ENCODE measurements around the gene CD247. TPM values are rescaled to one million over a fixed set of nuclear protein-coding genes. Genes with fewer than 3 reads are reported as not detected.
A peak's percentile ranks its signal among the peaks of the same experiment; 100 is the strongest.

The CD247 gene
- total and polyA plus RNA-seq, 2 donors from 2014 or later, result 1.8 to 7.7 TPM

GRCh38 chr1:167554028-167554779 is 35.9 kb upstream of the CD247 start:
- no peaks in the 10 kb centered on the region for H3K27me3 ChIP-seq (ENCODE audit: control insufficient read depth, insufficient read depth, low read length)
- H3K4me3 ChIP-seq (ENCODE audit: low read length in 3 of 3), result peak overlapping the region; percentile 77 to 86 (median 84)
- H3K9me3 ChIP-seq (ENCODE audit: control insufficient read depth in 2 of 3, insufficient read depth in 1 of 3, low read length in 3 of 3), result no peaks in the 10 kb centered on the region
- peak overlapping the region; percentile 60 to 61 (median 61) for H3K9ac ChIP-seq (ENCODE audit: low read length in 3 of 3)
- FAIRE-seq (no peak), DNase-seq (peak in 1 of 5 donors; percentile 27)
- peak overlapping the region in 1 of 2 donors; percentile 7 for H3K27ac ChIP-seq (ENCODE audit: low read depth in 2 of 2, low read length in 2 of 2)
- H3K36me3 ChIP-seq (ENCODE audit: control insufficient read depth in 2 of 3, insufficient read depth in 3 of 3, low read length in 3 of 3), result no peaks in the 10 kb centered on the region
- peaks cover 0 to 11% (median 6%) of the 10 kb centered on the region in 3 donors for H3K4me1 ChIP-seq (ENCODE audit: control insufficient read depth in 2 of 3, insufficient read depth in 2 of 3, low read depth in 1 of 3, low read length in 3 of 3)
- TF ChIP-seq, protein P1, sequence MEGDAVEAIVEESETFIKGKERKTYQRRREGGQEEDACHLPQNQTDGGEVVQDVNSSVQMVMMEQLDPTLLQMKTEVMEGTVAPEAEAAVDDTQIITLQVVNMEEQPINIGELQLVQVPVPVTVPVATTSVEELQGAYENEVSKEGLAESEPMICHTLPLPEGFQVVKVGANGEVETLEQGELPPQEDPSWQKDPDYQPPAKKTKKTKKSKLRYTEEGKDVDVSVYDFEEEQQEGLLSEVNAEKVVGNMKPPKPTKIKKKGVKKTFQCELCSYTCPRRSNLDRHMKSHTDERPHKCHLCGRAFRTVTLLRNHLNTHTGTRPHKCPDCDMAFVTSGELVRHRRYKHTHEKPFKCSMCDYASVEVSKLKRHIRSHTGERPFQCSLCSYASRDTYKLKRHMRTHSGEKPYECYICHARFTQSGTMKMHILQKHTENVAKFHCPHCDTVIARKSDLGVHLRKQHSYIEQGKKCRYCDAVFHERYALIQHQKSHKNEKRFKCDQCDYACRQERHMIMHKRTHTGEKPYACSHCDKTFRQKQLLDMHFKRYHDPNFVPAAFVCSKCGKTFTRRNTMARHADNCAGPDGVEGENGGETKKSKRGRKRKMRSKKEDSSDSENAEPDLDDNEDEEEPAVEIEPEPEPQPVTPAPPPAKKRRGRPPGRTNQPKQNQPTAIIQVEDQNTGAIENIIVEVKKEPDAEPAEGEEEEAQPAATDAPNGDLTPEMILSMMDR (IDR thresholded peaks at IDR 0.05; ENCODE audit: borderline replicate concordance, extremely low read depth, insufficient read depth), result no peak
- intact Hi-C loops (cut with DNase I), result no loop called here

GRCh38 chr1:167553136-167554027 is 35.1 kb upstream of the CD247 start, which contains the start of gene CREG1:
TSS of gene CREG1 (minus strand) at chr1:167553762.
- H3K9ac ChIP-seq (ENCODE audit: low read length in 3 of 3), result peak within 1 kb of the TSS; percentile 60 to 61 (median 61)
- intact Hi-C loops (cut with DNase I), result no loop called here
- peaks cover 0 to 11% (median 6%) of the 10 kb centered on the region in 3 donors for H3K4me1 ChIP-seq (ENCODE audit: control insufficient read depth in 2 of 3, insufficient read depth in 2 of 3, low read depth in 1 of 3, low read length in 3 of 3)

GRCh38 chr1:167551362-167551761 is 33.0 kb upstream of the CD247 start:
- Histone ChIP-seq H3K27ac (ENCODE audit: low read depth in 2 of 2, low read length in 2 of 2) (no peak overlapping the region), H3K4me1 (ENCODE audit: control insufficient read depth in 2 of 3, insufficient read depth in 2 of 3, low read depth in 1 of 3, low read length in 3 of 3) (peaks cover 0 to 11% (median 6%) of the 10 kb centered on the region in 3 donors), H3K9ac (ENCODE audit: low read length in 3 of 3) (no peak overlapping the region), H3K36me3 (ENCODE audit: control insufficient read depth in 2 of 3, insufficient read depth in 3 of 3, low read length in 3 of 3) (peaks cover 0 to 3% (median 0%) of the 10 kb centered on the region in 3 donors), H3K27me3 (ENCODE audit: control insufficient read depth, insufficient read depth, low read length) (no peaks in the 10 kb centered on the region), H3K4me3 (ENCODE audit: low read length in 3 of 3) (no peak overlapping the region), H3K9me3 (ENCODE audit: control insufficient read depth in 2 of 3, insufficient read depth in 1 of 3, low read length in 3 of 3) (no peaks in the 10 kb centered on the region)
- TF ChIP-seq, protein P1 (IDR thresholded peaks at IDR 0.05; ENCODE audit: borderline replicate concordance, extremely low read depth, insufficient read depth), result no peak
- intact Hi-C loops (cut with DNase I), result no loop called here
- DNase-seq (no peak), FAIRE-seq (no peak)

More at GRCh38 chr1:167553136-167554027, 35.1 kb upstream of the CD247 start, which contains the start of gene CREG1:
- FAIRE-seq (peak; percentile 58), DNase-seq (peak; percentile 95 to 98 (median 97))
- Histone ChIP-seq H3K36me3 (ENCODE audit: control insufficient read depth in 2 of 3, insufficient read depth in 3 of 3, low read length in 3 of 3) (no peaks in the 10 kb centered on the region), H3K9me3 (ENCODE audit: control insufficient read depth in 2 of 3, insufficient read depth in 1 of 3, low read length in 3 of 3) (no peaks in the 10 kb centered on the region), H3K27ac (ENCODE audit: low read depth in 2 of 2, low read length in 2 of 2) (peak within 1 kb of the TSS; percentile 76 to 87), H3K27me3 (ENCODE audit: control insufficient read depth, insufficient read depth, low read length) (no peaks in the 10 kb centered on the region), H3K4me3 (ENCODE audit: low read length in 3 of 3) (peak within 1 kb of the TSS; percentile 77 to 86 (median 84))
- TF ChIP-seq, protein P1 (IDR thresholded peaks at IDR 0.05; ENCODE audit: borderline replicate concordance, extremely low read depth, insufficient read depth), result peak; percentile 8
